ENCODE results near the gene MEFV. TPM values are rescaled to one million over a fixed set of nuclear protein-coding genes. Genes with fewer than 3 reads are reported as not detected.

Gene MEFV
- total and polyA plus RNA-seq, 2 of the 13 experiments (the other 11 are each of a cell fraction or from before 2014, with no cell fraction given): 0.22 TPM; not detected in 1

GRCh38 chr16:3264137-3265036 is 8.0 kb upstream of the MEFV start (continued):
- TF ChIP-seq ZNF296 (CRISPR knock-in tag; conservative IDR thresholded peaks at IDR 0.05) (0 out of 2 replicates have a peak, but pooled peaks have one; percentile 13), IRF1 (CRISPR knock-in tag; IDR thresholded peaks at IDR 0.05; ENCODE audit: low read depth) (no peak), CREB3 (CRISPR knock-in tag; IDR thresholded peaks at IDR 0.05) (no peak; the same call in none of the 2 replicates), ZNF10 (CRISPR knock-in tag; IDR thresholded peaks at IDR 0.05; ENCODE audit: borderline replicate concordance, low read depth) (no peak), CSRNP1 (CRISPR knock-in tag; IDR thresholded peaks at IDR 0.05) (peak; percentile 56; the same call in 1 of the 2 replicates), SSRP1 (CRISPR knock-in tag; IDR thresholded peaks at IDR 0.05) (no peak), ASH2L (IDR thresholded peaks at IDR 0.05; ENCODE audit: insufficient read length, low read depth, low read length) (peak; percentile 73), MIXL1 (CRISPR knock-in tag; IDR thresholded peaks at IDR 0.05) (no peak; the same call in 1 of the 2 replicates), IRF9 (CRISPR knock-in tag; IDR thresholded peaks at IDR 0.05; ENCODE audit: borderline replicate concordance) (peak; percentile 79; the same call in 1 of the 2 replicates), ZHX2 (IDR thresholded peaks at IDR 0.05; ENCODE audit: low read depth) (peak; percentile 61; the same call in 1 of the 2 replicates), ZHX2 (CRISPR knock-in tag; IDR thresholded peaks at IDR 0.05; ENCODE audit: borderline replicate concordance) (no peak), ZNF780A (CRISPR knock-in tag; IDR thresholded peaks at IDR 0.05) (peak; percentile 24; the same call in 1 of the 2 replicates), SP140L (CRISPR knock-in tag; IDR thresholded peaks at IDR 0.05; ENCODE audit: borderline replicate concordance) (no peak), MEIS1 (CRISPR knock-in tag; IDR thresholded peaks at IDR 0.05; ENCODE audit: borderline replicate concordance) (no peak), JDP2 (CRISPR knock-in tag; IDR thresholded peaks at IDR 0.05; ENCODE audit: borderline replicate concordance) (no peak; the same call in 1 of the 2 replicates)
